Type B pancreatic cell (in vitro differentiated cells): ENCODE data around the gene PARN. TPM values are rescaled to one million over a fixed set of nuclear protein-coding genes. Genes with fewer than 3 reads are reported as not detected.

ENCODE experiments used
- DNase-seq: peaks from one replicate; pipeline ENCODE4 v3.0.0; 2021; ENCODE audit warnings: mixed read lengths; ENCODE audit not compliant: unreplicated experiment; ENCODE audit errors: extremely low spot score
- H3K27ac Mint-ChIP-seq: 2 replicates; pipeline ENCODE4 v1.8.0; 2021; ENCODE audit warnings: mild to moderate bottlenecking, mixed read lengths
- H3K27me3 Mint-ChIP-seq: 2 replicates; pipeline ENCODE4 v1.8.0; 2021; ENCODE audit warnings: mixed read lengths
- H3K36me3 Mint-ChIP-seq: 2 replicates; pipeline ENCODE4 v1.8.0; 2021; ENCODE audit warnings: mixed read lengths
- H3K4me1 Mint-ChIP-seq: one replicate; pipeline ENCODE4 v1.8.0; 2021; ENCODE audit warnings: mixed read lengths; ENCODE audit not compliant: unreplicated experiment
- H3K4me3 Mint-ChIP-seq: 2 replicates; pipeline ENCODE4 v1.8.0; 2021; ENCODE audit warnings: mild to moderate bottlenecking, mixed read lengths
- H3K9me3 Mint-ChIP-seq: 2 replicates; pipeline ENCODE4 v1.8.0; 2021; ENCODE audit warnings: mixed read lengths
- CTCF ChIP-seq: fragments of 200-600 bp; sonication (generic); conservative IDR thresholded peaks from 2 replicates; pipeline ENCODE4 v1.5.0; 2021; ENCODE audit warnings: antibody characterized with exemption, mild to moderate bottlenecking
- total RNA-seq: library from RNA; stranded (reverse); gene quantifications from 2 replicates; pipeline ENCODE4 v1.2.1, GENCODE V29; 2021; ENCODE audit warnings: low replicate concordance

Gene PARN
- total RNA-seq, 1 donor from 2014 or later = 26.1 TPM

DNA sequence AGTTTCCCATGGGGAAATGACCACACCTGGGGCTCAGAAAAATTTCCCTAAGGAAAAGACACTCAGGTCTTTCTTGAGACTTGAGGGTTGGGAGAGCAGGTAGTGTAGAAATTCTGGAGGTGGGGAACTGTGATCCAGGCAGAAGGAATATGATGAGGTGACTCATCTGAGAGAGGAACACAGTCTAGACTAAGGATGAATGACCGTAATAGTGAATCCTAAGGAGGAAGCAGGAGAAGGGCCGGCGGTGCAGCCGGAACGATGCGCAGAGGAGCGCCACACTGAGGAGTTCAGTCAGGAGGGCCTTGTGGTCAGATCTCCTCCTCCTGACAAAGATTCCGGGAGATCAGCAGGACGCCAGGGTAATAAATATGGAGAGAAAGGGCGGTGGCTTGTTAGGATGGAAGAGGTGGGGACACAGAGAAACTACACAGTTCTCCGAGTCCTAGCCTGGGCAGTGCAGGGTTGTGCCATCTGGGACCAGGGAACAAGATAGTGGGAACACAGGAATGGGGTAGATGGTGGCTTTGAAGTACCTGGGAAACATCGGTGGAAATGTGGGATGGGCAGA lies 135.6 kb downstream of the PARN start:
- DNase-seq = no peak
- no peak overlapping the region for H3K4me3 Mint-ChIP-seq

GRCh38 chr16:14493791-14494190 lies 136.3 kb downstream of the PARN start:
- Mint-ChIP-seq H3K4me1 (peaks cover 55% of the 10 kb centered on the region), H3K27me3 (peaks cover 5% of the 10 kb centered on the region), H3K4me3 (no peak overlapping the region), H3K9me3 (no peaks in the 10 kb centered on the region), H3K36me3 (peaks cover 26% of the 10 kb centered on the region), H3K27ac (no peak overlapping the region)
- DNase-seq = no peak
- no peak for TF ChIP-seq CTCF

More for the DNA sequence above, 135.6 kb downstream of the PARN start:
- TF ChIP-seq CTCF = no peak
- peaks cover 21% of the 10 kb centered on the region for H3K36me3 Mint-ChIP-seq
- H3K27ac Mint-ChIP-seq = peak overlapping the region; percentile 7
- H3K9me3 Mint-ChIP-seq = no peaks in the 10 kb centered on the region
- peaks cover 55% of the 10 kb centered on the region for H3K4me1 Mint-ChIP-seq
- H3K27me3 Mint-ChIP-seq = peaks cover 5% of the 10 kb centered on the region

GRCh38 chr16:14492614-14493013 lies 137.4 kb downstream of the PARN start:
- peaks cover 59% of the 10 kb centered on the region for H3K4me1 Mint-ChIP-seq
- DNase-seq = no peak
- no peaks in the 10 kb centered on the region for H3K9me3 Mint-ChIP-seq
- TF ChIP-seq CTCF = no peak
- H3K4me3 Mint-ChIP-seq = no peak overlapping the region
- H3K27me3 Mint-ChIP-seq = peaks cover 5% of the 10 kb centered on the region
- H3K36me3 Mint-ChIP-seq = peaks cover 26% of the 10 kb centered on the region
- H3K27ac Mint-ChIP-seq = no peak overlapping the region

DNA sequence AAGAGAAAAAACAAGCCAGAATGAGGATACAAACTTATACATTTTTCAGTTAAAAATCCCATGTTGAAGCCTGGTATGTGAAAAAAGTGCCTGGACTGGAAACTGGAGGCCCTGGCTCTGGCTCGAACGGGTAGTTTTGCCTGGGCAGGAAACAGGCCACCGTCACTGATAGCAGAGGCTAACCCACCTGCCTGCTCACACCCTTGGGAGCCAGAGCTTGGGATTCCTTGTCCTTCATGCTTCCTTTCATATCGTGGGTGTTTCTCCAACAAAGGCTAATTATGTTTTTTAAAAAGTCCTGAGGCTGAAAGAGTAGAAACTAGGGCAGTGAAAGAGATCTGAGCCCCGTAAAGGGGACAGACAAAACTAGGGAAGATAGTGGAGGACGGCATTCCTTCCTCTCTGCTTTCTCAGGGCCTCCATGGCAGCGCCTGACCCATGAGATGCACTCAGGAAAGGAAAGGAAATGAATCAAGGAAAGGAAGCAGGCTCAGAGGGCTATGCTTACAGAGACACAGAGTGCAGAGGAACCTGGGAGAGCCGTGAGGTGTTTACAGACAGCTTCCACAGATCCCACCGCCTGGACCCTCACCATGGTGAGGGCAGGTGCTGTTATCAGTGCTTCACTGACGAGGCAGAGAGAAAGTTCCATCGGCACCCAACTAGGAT lies 138.1 kb downstream of the PARN start:
- peaks cover 59% of the 10 kb centered on the region for H3K4me1 Mint-ChIP-seq
- peak overlapping the region; percentile 59 for H3K27ac Mint-ChIP-seq
- TF ChIP-seq CTCF = no peak
- DNase-seq = no peak
- no peaks in the 10 kb centered on the region for H3K9me3 Mint-ChIP-seq
- peaks cover 5% of the 10 kb centered on the region for H3K27me3 Mint-ChIP-seq
- peaks cover 26% of the 10 kb centered on the region for H3K36me3 Mint-ChIP-seq
- no peak overlapping the region for H3K4me3 Mint-ChIP-seq

- Mint-ChIP-seq H3K36me3 (peaks cover 26% of the 10 kb centered on the region), H3K27me3 (peaks cover 5% of the 10 kb centered on the region), H3K4me1 (peaks cover 50% of the 10 kb centered on the region), H3K27ac (no peak overlapping the region), H3K4me3 (no peak overlapping the region), H3K9me3 (no peaks in the 10 kb centered on the region)
- no peak for DNase-seq
- no peak for TF ChIP-seq CTCF
Measured at GRCh38 chr16:14490235-14490634, 139.8 kb downstream of the PARN start.
